GM12864 (cell line): ENCODE results near the gene MYO9A.

Source experiments
- DNase-seq: peaks from one replicate; pipeline ENCODE4 v3.0.0-alpha.2; 2011; ENCODE audit warnings: low read depth
- H3K4me3 ChIP-seq: 2 replicates; pipeline ENCODE4 v1.5.1; 2011; ENCODE audit warnings: mild to moderate bottlenecking, low read depth, low read length, control low read depth
- CTCF ChIP-seq: IDR thresholded peaks from 2 replicates; pipeline ENCODE4 v1.5.1; 2011; ENCODE audit warnings: low read depth, mild to moderate bottlenecking, moderate library complexity, low read length, control low read depth, inconsistent platforms; ENCODE audit errors: missing control alignments

The MYO9A gene

GRCh38 chr15:72153269-72154000 is 35.5 kb upstream of the MYO9A start:
- TF ChIP-seq CTCF: no peak
- DNase-seq: no peak

GRCh38 chr15:72147418-72147817 is 29.5 kb upstream of the MYO9A start:
- no peak for TF ChIP-seq CTCF
- H3K4me3 ChIP-seq: no peak overlapping the region
- DNase-seq: no peak

More at GRCh38 chr15:72153269-72154000, 35.5 kb upstream of the MYO9A start:
- H3K4me3 ChIP-seq: no peak overlapping the region

- TF ChIP-seq CTCF: no peak
- H3K4me3 ChIP-seq: no peak overlapping the region
- no peak for DNase-seq
Measured at GRCh38 chr15:72146934-72147333, 29.0 kb upstream of the MYO9A start.

- no peak overlapping the region for H3K4me3 ChIP-seq
- no peak for TF ChIP-seq CTCF
- DNase-seq: no peak
Measured at GRCh38 chr15:72146221-72146620, 28.3 kb upstream of the MYO9A start.

GRCh38 chr15:72141171-72142084 is 23.5 kb upstream of the MYO9A start:
- DNase-seq: peak; percentile 82
- H3K4me3 ChIP-seq: no peak overlapping the region

GRCh38 chr15:72140088-72140487 is 22.1 kb upstream of the MYO9A start:
- no peak for TF ChIP-seq CTCF
- no peak overlapping the region for H3K4me3 ChIP-seq
- no peak for DNase-seq

More at GRCh38 chr15:72141171-72142084, 23.5 kb upstream of the MYO9A start:
- TF ChIP-seq CTCF: no peak

GRCh38 chr15:72139667-72140066 is 21.7 kb upstream of the MYO9A start:
- no peak for DNase-seq
- H3K4me3 ChIP-seq: no peak overlapping the region
- no peak for TF ChIP-seq CTCF
